Endothelial cell of umbilical vein (primary cell): ENCODE data around the gene PODXL2. TPM values are rescaled to one million over a fixed set of nuclear protein-coding genes. Genes with fewer than 3 reads are reported as not detected.

Source experiments
- BruUV-seq: library from RNA; stranded (reverse); fragments of 400-500 nt; replicated peaks from 2 replicates; lab custom pipeline; 2021; lab: Mats Ljungman, UMichigan
- CTCF ChIA-PET: fragments of 300-600, 350-600 bp; sonication (Branson Sonifier 250); formaldehyde crosslinking; loops from one replicate; lab custom pipeline; 2021; ENCODE audit warnings: antibody characterized with exemption, inconsistent platforms; lab: Charles Lee
- POLR2A ChIA-PET: fragments of 300-600, 350-600 bp; sonication (Branson Sonifier 250); formaldehyde crosslinking; loops from one replicate; lab custom pipeline; 2021; ENCODE audit warnings: antibody characterized with exemption, inconsistent platforms; lab: Charles Lee
- DNase-seq: peaks from one replicate; pipeline ENCODE4 v3.0.0-alpha.2; 2011; ENCODE audit warnings: low read depth, low spot score
- FAIRE-seq: peaks from 2 replicates; lab custom pipeline; 2011; peaks lifted over from hg19 to GRCh38; lab: Jason Lieb, UNC
- H2AFZ ChIP-seq: 2 replicates; pipeline ENCODE4 v1.6.0; 2012; ENCODE audit warnings: low read depth, low read length, control low read depth, inconsistent platforms
- H3K27ac ChIP-seq: 2 replicates; pipeline ENCODE4 v1.5.1; 2011; ENCODE audit warnings: low read depth, mild to moderate bottlenecking, control low read depth, low read length, moderate library complexity; ENCODE audit not compliant: insufficient read depth
- H3K27me3 ChIP-seq, 2 experiments: 2 replicates each; pipeline versions ENCODE4 v1.6.0 to v1.6.1; 2011; ENCODE audit warnings: low read length in 2 of 2, mixed read lengths in 1 of 2; ENCODE audit not compliant: control insufficient read depth in 2 of 2, insufficient read depth in 2 of 2
- H3K36me3 ChIP-seq, 2 experiments: 2 replicates in 1 of 2; 3 replicates in 1 of 2; pipeline ENCODE4 v1.5.1; 2011; ENCODE audit warnings: low read length in 2 of 2, mild to moderate bottlenecking in 1 of 2, moderate library complexity in 1 of 2; ENCODE audit not compliant: control insufficient read depth in 2 of 2, insufficient read depth in 2 of 2; ENCODE audit errors: extremely low read depth in 1 of 2
- H3K4me1 ChIP-seq: 3 replicates; pipeline ENCODE4 v1.5.1; 2011; ENCODE audit warnings: mild to moderate bottlenecking, low read length; ENCODE audit not compliant: control insufficient read depth, insufficient read depth; ENCODE audit errors: extremely low read depth
- H3K4me2 ChIP-seq: 2 replicates; pipeline ENCODE4 v1.6.1; 2011; ENCODE audit warnings: low read length, control low read depth, mixed read lengths; ENCODE audit not compliant: insufficient read depth
- H3K4me3 ChIP-seq, 3 experiments: fragments of 200-600 bp in 1 of 3; sonication (generic), shearing (Covaris generic) in 1 of 3; replicated peaks in 1 of 3; 2 replicates each; pipeline ENCODE4 v1.5.1; 2011 to 2016; ENCODE audit warnings: control low read depth in 3 of 3, low read length in 3 of 3, mild to moderate bottlenecking in 2 of 3, inconsistent platforms in 1 of 3, low read depth in 1 of 3, moderate library complexity in 1 of 3; ENCODE audit not compliant: insufficient read depth in 1 of 3
- H3K79me2 ChIP-seq: 2 replicates; pipeline ENCODE4 v1.6.0; 2012; ENCODE audit warnings: low read length, inconsistent platforms; ENCODE audit not compliant: control insufficient read depth, insufficient read depth
- H3K9ac ChIP-seq: replicated peaks from 2 replicates; pipeline ENCODE3; 2011; ENCODE audit warnings: low read length, control low read depth; ENCODE audit not compliant: insufficient read depth; ENCODE audit errors: extremely low read depth
- H3K9me1 ChIP-seq: replicated peaks from 3 replicates; pipeline ENCODE4 v1.6.0; 2011; ENCODE audit warnings: mild to moderate bottlenecking, low read length; ENCODE audit not compliant: control insufficient read depth, insufficient read depth; ENCODE audit errors: extremely low read depth
- H3K9me3 ChIP-seq: replicated peaks from 2 replicates; pipeline ENCODE4 v1.5.1; 2012; ENCODE audit warnings: low read length, inconsistent platforms; ENCODE audit not compliant: control insufficient read depth, insufficient read depth
- H4K20me1 ChIP-seq: replicated peaks from 2 replicates; pipeline ENCODE3; 2011; ENCODE audit warnings: mild to moderate bottlenecking, low read length; ENCODE audit not compliant: control insufficient read depth, insufficient read depth; ENCODE audit errors: extremely low read depth
- CTCF ChIP-seq, 2 donors: IDR thresholded peaks; 1 replicate in 1 of 2; 2 replicates in 1 of 2; pipeline ENCODE4 v1.5.1; 2011; ENCODE audit warnings: low read length in 2 of 2, mild to moderate bottlenecking in 2 of 2, moderate library complexity in 2 of 2, control low read depth in 1 of 2, inconsistent platforms in 1 of 2, low read depth in 1 of 2; ENCODE audit not compliant: insufficient read depth in 1 of 2; ENCODE audit errors: extremely low read depth in 1 of 2
- EZH2 ChIP-seq: IDR thresholded peaks from 2 replicates; pipeline ENCODE4 v1.6.1; 2012; ENCODE audit warnings: borderline replicate concordance, low read depth, mild to moderate bottlenecking, moderate library complexity, low read length, inconsistent platforms; ENCODE audit not compliant: severe bottlenecking
- FOS ChIP-seq: IDR thresholded peaks from 2 replicates; pipeline ENCODE4 v1.6.1; 2011; ENCODE audit warnings: mild to moderate bottlenecking, low read length, moderate library complexity, borderline replicate concordance; ENCODE audit not compliant: insufficient read depth
- GATA2 ChIP-seq: IDR thresholded peaks from 2 replicates; pipeline ENCODE4 v1.7.0; 2011; ENCODE audit warnings: low read depth, mild to moderate bottlenecking, moderate library complexity, mixed read lengths, low read length; ENCODE audit not compliant: insufficient read length, insufficient read depth
- JUN ChIP-seq: IDR thresholded peaks from 2 replicates; pipeline ENCODE4 v1.6.1; 2011; ENCODE audit warnings: borderline replicate concordance, low read depth; ENCODE audit not compliant: insufficient read length, insufficient read depth
- MAX ChIP-seq: IDR thresholded peaks from 2 replicates; pipeline ENCODE4 v1.6.1; 2011; ENCODE audit not compliant: insufficient read depth, insufficient read length
- MYC ChIP-seq: IDR thresholded peaks from one replicate; pipeline ENCODE4 v1.6.1; 2011; ENCODE audit warnings: mild to moderate bottlenecking, low read depth, low read length
- POLR2A ChIP-seq: IDR thresholded peaks from 2 replicates; pipeline ENCODE4 v1.6.1; 2012; ENCODE audit warnings: low read depth, mild to moderate bottlenecking, control low read depth, low read length
- POLR2AphosphoS5 ChIP-seq: IDR thresholded peaks from 2 replicates; pipeline ENCODE4 v1.6.1; 2012; ENCODE audit warnings: low read depth, mild to moderate bottlenecking, control low read depth, low read length, moderate library complexity; ENCODE audit not compliant: insufficient read depth
- dilution Hi-C: fragments of 300-500 bp; cut with MboI; formaldehyde crosslinking; loops from one replicate; pipeline ENCODE4 v1.15.0; 2019; ENCODE audit warnings: low sequenced_read_pairs; ENCODE audit not compliant: extremely low pct_ligation_motif_present
- intact Hi-C: fragments of 100-400 bp; cut with micrococcal nuclease; formaldehyde crosslinking; loops from one replicate; pipeline ENCODE4 v1.10.0; 2022
- polyA plus RNA-seq, 4 experiments: library from polyadenylated mRNA; depleted of rRNA in 3 of 4; stranded (reverse) in 3 of 4; unstranded in 1 of 4; fragments of >200 nt; gene quantifications; 2 replicates each; pipeline versions ENCODE4 v1.2.1 to v1.2.3, GENCODE V29; 2011 to 2012; ENCODE audit warnings: missing spikeins in 1 of 4
- total RNA-seq: library from RNA; stranded (reverse); gene quantifications from 2 replicates; pipeline ENCODE4 v1.2.3, GENCODE V29; 2021

Gene PODXL2
- total and polyA plus RNA-seq, 2 donors (not counting 3 experiments of a cell fraction or from before 2014, with no cell fraction given) = 5.5 to 6.5 TPM

GRCh38 chr3:127630811-127631714 lies 2.1 kb downstream of the PODXL2 start:
- TF ChIP-seq POLR2AphosphoS5 (no peak), EZH2 (peak; percentile 9)
- CTCF ChIA-PET = no interaction called here
- no peaks in the 10 kb centered on the region for H4K20me1 ChIP-seq
- no peak for FAIRE-seq
- no peaks in the 10 kb centered on the region for H3K79me2 ChIP-seq
- dilution Hi-C loops = no loop called here
- H3K9ac ChIP-seq = no peak overlapping the region
- BruUV-seq = no TSS peak
- no peak overlapping the region for H2AFZ ChIP-seq
- no peaks in the 10 kb centered on the region for H3K9me3 ChIP-seq
- H3K9me1 ChIP-seq = no peaks in the 10 kb centered on the region
- intact Hi-C loops = no loop called here
- peaks cover 34 to 41% of the 10 kb centered on the region in 2 experiments for H3K27me3 ChIP-seq
- no peak for DNase-seq
- H3K4me2 ChIP-seq = no peak overlapping the region
- no peak overlapping the region for H3K4me3 ChIP-seq
- no peaks in the 10 kb centered on the region for H3K36me3 ChIP-seq
- H3K4me1 ChIP-seq = peaks cover 6% of the 10 kb centered on the region
- POLR2A ChIA-PET = no interaction called here
- no peak overlapping the region for H3K27ac ChIP-seq

GRCh38 chr3:127632035-127632820 lies 3.2 kb downstream of the PODXL2 start:
- H3K9ac ChIP-seq = no peak overlapping the region
- H2AFZ ChIP-seq = no peak overlapping the region
- H3K9me1 ChIP-seq = no peaks in the 10 kb centered on the region
- intact Hi-C loops (no loop called here), dilution Hi-C loops (no loop called here)
- H3K79me2 ChIP-seq = no peaks in the 10 kb centered on the region
- no peaks in the 10 kb centered on the region for H3K9me3 ChIP-seq
- no TSS peak for BruUV-seq
- ChIA-PET POLR2A (no interaction called here), CTCF (interaction anchor here (1.4 kb wide), 1 partner anchor 12 kb away, joined by 5 read pairs; no protein-coding TSS in a partner anchor)
- H3K27ac ChIP-seq = no peak overlapping the region
- no peak for FAIRE-seq
- peaks cover 28 to 42% of the 10 kb centered on the region in 2 experiments for H3K27me3 ChIP-seq
- peaks cover 6% of the 10 kb centered on the region for H3K4me1 ChIP-seq
- TF ChIP-seq POLR2A (no peak), MYC (no peak), GATA2 (no peak), CTCF (IDR thresholded peaks at IDR 0.05; ENCODE audit: extremely low read depth in 1 of 2, insufficient read depth in 1 of 2, low read depth in 1 of 2, low read length in 2 of 2) (no peak), EZH2 (no peak), FOS (no peak), POLR2AphosphoS5 (no peak), MAX (no peak), JUN (no peak)
- no peaks in the 10 kb centered on the region for H4K20me1 ChIP-seq
- H3K4me3 ChIP-seq = no peak overlapping the region
- no peak overlapping the region for H3K4me2 ChIP-seq
- H3K36me3 ChIP-seq = no peaks in the 10 kb centered on the region
- DNase-seq = peak; percentile 21
